ENCODE data around the gene ABHD14A. TPM values are rescaled to one million over a fixed set of nuclear protein-coding genes. Genes with fewer than 3 reads are reported as not detected.

ABHD14A gene
- total RNA-seq, 5 donors from 2014 or later (not counting 1 experiment from before 2014, with no cell fraction given) = 14.3 to 26.5 (median 20.8) TPM

DNA sequence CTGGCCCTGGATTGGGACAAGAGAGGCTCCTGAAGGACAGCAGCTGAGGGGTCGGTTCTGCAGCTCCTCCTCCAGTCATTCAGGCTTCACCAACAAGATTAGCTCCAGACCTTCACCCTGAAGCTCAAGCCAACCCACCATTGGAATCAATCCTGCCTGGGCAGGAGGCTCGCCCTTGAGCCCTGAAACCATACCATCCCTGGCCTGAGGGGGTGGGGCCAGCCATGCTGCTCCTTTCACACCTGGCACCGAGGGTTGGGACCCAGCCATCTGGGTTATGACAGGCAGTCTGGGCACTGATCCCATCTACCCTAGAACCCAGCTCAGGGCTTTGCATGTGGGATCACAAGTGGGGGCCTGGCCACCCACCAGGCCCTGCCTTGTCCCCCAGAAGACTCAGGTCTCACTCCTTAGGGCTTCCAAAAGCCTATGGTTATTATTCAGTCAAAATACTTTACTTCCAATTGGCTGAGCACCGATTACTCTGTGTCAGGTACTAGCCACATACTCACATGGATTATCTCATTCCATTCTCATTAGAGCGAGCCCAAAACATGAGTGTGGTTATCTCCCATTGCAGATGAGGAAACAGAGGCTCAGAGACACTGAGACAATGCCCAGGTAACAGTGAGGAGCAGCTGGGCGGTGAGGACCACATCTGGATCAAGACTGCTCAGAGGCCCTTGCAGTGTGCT lies 4.1 kb upstream of the ABHD14A start:
- H3K27ac Mint-ChIP-seq = peak overlapping the region in 1 of 2 donors; percentile 64
- H3K4me1 Mint-ChIP-seq = peaks cover 40 to 57% (median 48%) of the 10 kb centered on the region in 3 donors
- Histone ChIP-seq H3K27me3 (replicated peaks in 1 of 2; ENCODE audit: control insufficient read depth in 2 of 2, extremely low read depth in 1 of 2, insufficient read depth in 2 of 2, low read length in 1 of 2) (no peaks in the 10 kb centered on the region), H3K9me3 (no peaks in the 10 kb centered on the region), H3K36me3 (ENCODE audit: control insufficient read depth in 2 of 2, extremely low read depth in 1 of 2, insufficient read depth in 1 of 2, low read length in 1 of 2) (peaks cover 0 to 3% of the 10 kb centered on the region in 2 donors), H3K4me1 (ENCODE audit: control insufficient read depth in 1 of 2, extremely low read depth in 1 of 2, insufficient read depth in 2 of 2, low read length in 2 of 2) (peaks cover 16 to 62% of the 10 kb centered on the region in 2 experiments), H3K4me3 (ENCODE audit: control insufficient read depth in 1 of 2, extremely low read depth in 1 of 2, low read length in 1 of 2) (no peak overlapping the region), H3K27ac (ENCODE audit: low read length) (no peak overlapping the region)
- POLR2A ChIA-PET = no interaction called here
- H3K4me3 Mint-ChIP-seq = no peak overlapping the region
- CTCF ChIA-PET = no interaction called here
- WGBS (ENCODE audit: insufficient coverage) = 85% methylated on average over 2 of the region's 6 CpGs
- no peak for ATAC-seq (replicated peaks in 1 of 4)
- no peaks in the 10 kb centered on the region for H3K36me3 Mint-ChIP-seq
- H3K9me3 Mint-ChIP-seq = no peaks in the 10 kb centered on the region
- no peaks in the 10 kb centered on the region for H3K27me3 Mint-ChIP-seq
- no peak for DNase-seq

DNA sequence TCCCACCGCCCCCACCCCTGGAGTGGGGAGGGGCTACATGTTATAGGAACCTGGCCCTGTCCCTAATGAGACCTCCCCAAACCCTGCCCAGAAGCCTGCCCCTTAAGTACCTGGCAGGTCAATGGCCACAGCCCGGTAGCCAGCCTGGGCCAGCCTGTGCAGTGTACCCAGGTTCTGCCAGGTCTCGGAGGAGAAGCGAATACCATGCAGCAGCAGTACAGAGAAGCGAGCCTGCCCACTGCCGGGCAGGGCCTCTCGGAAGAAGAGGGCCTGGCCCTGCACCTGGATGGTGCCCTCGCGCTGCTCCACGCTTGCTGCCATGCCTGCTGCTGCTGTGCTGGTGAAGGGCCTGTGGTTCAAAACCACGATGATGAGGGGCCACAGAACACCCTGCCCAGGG lies 3.5 kb upstream of the ABHD14A start:
- Mint-ChIP-seq H3K27me3 (no peaks in the 10 kb centered on the region), H3K4me1 (peaks cover 44 to 57% (median 45%) of the 10 kb centered on the region in 3 donors), H3K4me3 (no peak overlapping the region), H3K9me3 (no peaks in the 10 kb centered on the region), H3K36me3 (no peaks in the 10 kb centered on the region), H3K27ac (peak overlapping the region in 1 of 2 donors; percentile 39)
- WGBS (ENCODE audit: insufficient coverage) = 95% methylated on average over 10 of the region's 11 CpGs
- no peak overlapping the region for H3K4me3 ChIP-seq (ENCODE audit: control insufficient read depth in 1 of 2, extremely low read depth in 1 of 2, low read length in 1 of 2)
- no peak for DNase-seq
- H3K36me3 ChIP-seq (ENCODE audit: control insufficient read depth in 2 of 2, extremely low read depth in 1 of 2, insufficient read depth in 1 of 2, low read length in 1 of 2) = peaks cover 0 to 3% of the 10 kb centered on the region in 2 donors
- no peaks in the 10 kb centered on the region for H3K27me3 ChIP-seq (replicated peaks in 1 of 2; ENCODE audit: control insufficient read depth in 2 of 2, extremely low read depth in 1 of 2, insufficient read depth in 2 of 2, low read length in 1 of 2)
- H3K27ac ChIP-seq (ENCODE audit: low read length) = no peak overlapping the region
- no peak for ATAC-seq (replicated peaks in 1 of 4)
- ChIA-PET POLR2A (no interaction called here), CTCF (no interaction called here)
- peaks cover 15 to 61% of the 10 kb centered on the region in 2 experiments for H3K4me1 ChIP-seq (ENCODE audit: control insufficient read depth in 1 of 2, extremely low read depth in 1 of 2, insufficient read depth in 2 of 2, low read length in 2 of 2)
- no peaks in the 10 kb centered on the region for H3K9me3 ChIP-seq

DNA sequence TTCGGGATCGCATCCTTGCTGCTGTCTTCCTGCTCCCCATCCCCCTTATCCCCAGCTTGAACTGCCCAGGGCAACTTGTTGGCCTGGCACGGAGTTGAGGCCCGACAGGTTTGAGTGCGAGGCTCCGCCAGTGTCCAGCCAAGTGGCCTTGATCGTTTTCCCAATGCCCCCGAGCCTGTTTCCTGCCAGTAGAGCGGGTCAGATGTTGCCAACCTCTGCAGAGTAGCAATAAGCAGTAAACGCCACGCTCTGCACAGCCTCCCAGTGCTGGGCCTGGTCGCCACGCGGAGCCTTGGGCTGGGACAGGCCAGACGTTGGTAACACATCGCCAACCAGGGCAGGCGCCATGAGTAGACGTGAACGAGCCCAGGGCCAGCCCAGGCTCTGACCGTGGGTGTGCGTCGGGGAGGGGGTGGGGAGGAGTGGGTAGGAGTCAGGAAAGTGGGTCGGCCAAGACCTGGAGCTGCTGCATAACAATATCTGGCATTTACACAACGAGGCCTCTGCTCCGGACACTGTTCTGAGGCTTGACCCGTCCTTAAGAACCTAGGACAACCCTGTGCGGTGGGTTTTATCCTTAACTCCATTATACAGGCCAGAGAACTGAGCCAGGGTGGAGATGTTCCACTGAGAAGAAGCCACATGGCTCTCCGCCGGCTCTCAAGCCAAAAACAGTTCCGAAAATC lies 444 bp upstream of the ABHD14A start:
- peaks cover 0 to 3% of the 10 kb centered on the region in 2 donors for H3K36me3 ChIP-seq (ENCODE audit: control insufficient read depth in 2 of 2, extremely low read depth in 1 of 2, insufficient read depth in 1 of 2, low read length in 1 of 2)
- Mint-ChIP-seq H3K36me3 (no peaks in the 10 kb centered on the region), H3K4me3 (peak overlapping the region; percentile 90 to 95 (median 94)), H3K4me1 (peaks cover 41 to 58% (median 44%) of the 10 kb centered on the region in 3 donors), H3K27ac (peak overlapping the region; percentile 92 to 94), H3K9me3 (no peaks in the 10 kb centered on the region), H3K27me3 (no peaks in the 10 kb centered on the region)
- CTCF ChIA-PET = interaction anchor here in 1 of 2 donors (0.7 to 1.7 kb wide), 6 partner anchors 7 to 82 kb away, joined by 3 to 16 read pairs (median 4); partner anchors contain the start of genes ACY1, DUSP7, RPL29 and RRP9
- H3K9me3 ChIP-seq = no peaks in the 10 kb centered on the region
- H3K4me3 ChIP-seq (ENCODE audit: control insufficient read depth in 1 of 2, extremely low read depth in 1 of 2, low read length in 1 of 2) = peak overlapping the region; percentile 84 to 99
- H3K4me1 ChIP-seq (ENCODE audit: control insufficient read depth in 1 of 2, extremely low read depth in 1 of 2, insufficient read depth in 2 of 2, low read length in 2 of 2) = peaks cover 12 to 56% of the 10 kb centered on the region in 2 experiments
- H3K27ac ChIP-seq (ENCODE audit: low read length) = peak overlapping the region; percentile 77
- POLR2A ChIA-PET = interaction anchor here in 1 of 2 donors (0.9 kb wide), 1 partner anchor 1464 kb away, joined by 8 read pairs; no protein-coding TSS in a partner anchor
- H3K27me3 ChIP-seq (replicated peaks in 1 of 2; ENCODE audit: control insufficient read depth in 2 of 2, extremely low read depth in 1 of 2, insufficient read depth in 2 of 2, low read length in 1 of 2) = no peaks in the 10 kb centered on the region
- WGBS (ENCODE audit: insufficient coverage) = 21% methylated on average over 22 of the region's 30 CpGs
- peak in 3 of 35 experiments; percentile 11 to 42 (median 16) for DNase-seq
- ATAC-seq (replicated peaks in 1 of 4) = peak; percentile 9 to 19 (median 12)

GRCh38 chr3:51975852-51976549 lies 1.1 kb downstream of the ABHD14A start:
- ChIA-PET CTCF (no interaction called here), POLR2A (no interaction called here)
- peak overlapping the region; percentile 81 to 94 (median 90) for H3K4me3 Mint-ChIP-seq
- H3K9me3 ChIP-seq = no peaks in the 10 kb centered on the region
- no peak for ATAC-seq (replicated peaks in 1 of 4)
- no peaks in the 10 kb centered on the region for H3K36me3 Mint-ChIP-seq
- peaks cover 2 to 4% of the 10 kb centered on the region in 2 donors for H3K36me3 ChIP-seq (ENCODE audit: control insufficient read depth in 2 of 2, extremely low read depth in 1 of 2, insufficient read depth in 1 of 2, low read length in 1 of 2)
- H3K4me3 ChIP-seq (ENCODE audit: control insufficient read depth in 1 of 2, extremely low read depth in 1 of 2, low read length in 1 of 2) = peak overlapping the region; percentile 84 to 99
- peak in 7 of 35 experiments; percentile 17 to 48 (median 22) for DNase-seq
- peak overlapping the region; percentile 85 to 90 for H3K27ac Mint-ChIP-seq
- H3K4me1 Mint-ChIP-seq = peaks cover 38 to 53% (median 45%) of the 10 kb centered on the region in 3 donors
- H3K4me1 ChIP-seq (ENCODE audit: control insufficient read depth in 1 of 2, extremely low read depth in 1 of 2, insufficient read depth in 2 of 2, low read length in 2 of 2) = peaks cover 12 to 53% of the 10 kb centered on the region in 2 experiments
- H3K9me3 Mint-ChIP-seq = no peaks in the 10 kb centered on the region
- H3K27me3 ChIP-seq (replicated peaks in 1 of 2; ENCODE audit: control insufficient read depth in 2 of 2, extremely low read depth in 1 of 2, insufficient read depth in 2 of 2, low read length in 1 of 2) = no peaks in the 10 kb centered on the region
- H3K27ac ChIP-seq (ENCODE audit: low read length) = peak overlapping the region; percentile 44
- WGBS (ENCODE audit: insufficient coverage) = 49% methylated on average over 18 of the region's 46 CpGs
- H3K27me3 Mint-ChIP-seq = no peaks in the 10 kb centered on the region

DNA sequence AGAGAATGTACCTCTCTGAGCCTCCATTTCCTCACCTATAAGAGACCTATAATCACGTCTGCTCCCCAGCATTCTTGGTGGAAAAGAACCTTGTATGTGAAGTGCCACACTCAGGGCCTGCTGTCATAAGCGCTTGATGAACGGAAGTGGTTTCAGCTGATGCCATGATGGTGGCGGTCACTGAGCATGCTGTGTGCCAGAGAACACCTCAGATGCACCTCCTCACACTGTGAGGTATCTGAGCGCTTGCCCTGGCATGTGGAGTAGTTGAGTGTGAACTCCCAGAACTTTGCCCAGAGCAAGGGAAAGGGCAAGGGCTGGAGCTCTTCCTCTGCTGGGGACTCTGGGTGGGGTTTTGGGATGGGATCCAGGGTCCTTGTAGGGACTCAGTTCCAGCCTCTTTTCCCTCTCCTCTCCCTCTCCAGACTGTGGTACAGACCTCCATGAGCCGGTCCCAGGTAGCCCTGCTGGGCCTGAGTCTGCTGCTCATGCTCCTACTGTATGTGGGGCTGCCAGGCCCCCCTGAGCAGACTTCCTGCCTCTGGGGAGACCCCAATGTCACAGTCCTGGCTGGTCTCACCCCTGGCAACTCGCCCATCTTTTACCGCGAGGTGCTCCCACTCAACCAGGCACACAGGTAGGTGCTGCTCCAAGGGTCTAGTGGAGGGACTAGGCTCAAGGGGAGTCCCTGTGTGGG lies 2.7 kb downstream of the ABHD14A start:
- Histone ChIP-seq H3K27me3 (replicated peaks in 1 of 2; ENCODE audit: control insufficient read depth in 2 of 2, extremely low read depth in 1 of 2, insufficient read depth in 2 of 2, low read length in 1 of 2) (no peaks in the 10 kb centered on the region), H3K27ac (ENCODE audit: low read length) (peak overlapping the region; percentile 13), H3K4me1 (ENCODE audit: control insufficient read depth in 1 of 2, extremely low read depth in 1 of 2, insufficient read depth in 2 of 2, low read length in 2 of 2) (peaks cover 16 to 68% of the 10 kb centered on the region in 2 experiments), H3K4me3 (ENCODE audit: control insufficient read depth in 1 of 2, extremely low read depth in 1 of 2, low read length in 1 of 2) (no peak overlapping the region), H3K36me3 (ENCODE audit: control insufficient read depth in 2 of 2, extremely low read depth in 1 of 2, insufficient read depth in 1 of 2, low read length in 1 of 2) (peaks cover 2% of the 10 kb centered on the region in 2 donors), H3K9me3 (no peaks in the 10 kb centered on the region)
- ATAC-seq (replicated peaks in 1 of 4) (peak in 3 of 4 experiments; percentile 13 to 51 (median 13)), DNase-seq (peak in 28 of 35 experiments; percentile 21 to 66 (median 40))
- WGBS (ENCODE audit: insufficient coverage) = 60% methylated on average over 3 of the region's 9 CpGs
- Mint-ChIP-seq H3K4me1 (peaks cover 47 to 64% (median 49%) of the 10 kb centered on the region in 3 donors), H3K4me3 (peak overlapping the region; percentile 59 to 94 (median 81)), H3K36me3 (no peaks in the 10 kb centered on the region), H3K27ac (peak overlapping the region; percentile 76 to 83), H3K9me3 (no peaks in the 10 kb centered on the region), H3K27me3 (no peaks in the 10 kb centered on the region)
- ChIA-PET CTCF (interaction anchor here in 1 of 2 donors (0.6 kb wide), 1 partner anchor 956 kb away, joined by 3 read pairs; no protein-coding TSS in a partner anchor), POLR2A (interaction anchor here in 1 of 2 donors (0.5 kb wide), 1 partner anchor 611 kb away, joined by 3 read pairs; no protein-coding TSS in a partner anchor)

Data from T-cell (primary cell).